SU-DHL-6 (cell line): ENCODE measurements around the gene RBBP5.

Experiments
- EZH2phosphoT487 ChIP-seq: fragments of 200-600 bp; sonication (generic), shearing (Covaris generic); conservative IDR thresholded peaks from 2 replicates; pipeline ENCODE4 v1.6.1; 2018; ENCODE audit warnings: mild to moderate bottlenecking, antibody characterized with exemption, low read length, moderate library complexity, mixed read lengths
- TF ChIP-seq, protein P1 (sequence below): fragments of 200-600 bp; sonication (generic); IDR thresholded peaks from one replicate; pipeline ENCODE4 v1.5.1; 2017; ENCODE audit warnings: antibody characterized with exemption, mild to moderate bottlenecking, low read length, moderate library complexity; ENCODE audit not compliant: insufficient read depth, poor library complexity, severe bottlenecking

DNA sequence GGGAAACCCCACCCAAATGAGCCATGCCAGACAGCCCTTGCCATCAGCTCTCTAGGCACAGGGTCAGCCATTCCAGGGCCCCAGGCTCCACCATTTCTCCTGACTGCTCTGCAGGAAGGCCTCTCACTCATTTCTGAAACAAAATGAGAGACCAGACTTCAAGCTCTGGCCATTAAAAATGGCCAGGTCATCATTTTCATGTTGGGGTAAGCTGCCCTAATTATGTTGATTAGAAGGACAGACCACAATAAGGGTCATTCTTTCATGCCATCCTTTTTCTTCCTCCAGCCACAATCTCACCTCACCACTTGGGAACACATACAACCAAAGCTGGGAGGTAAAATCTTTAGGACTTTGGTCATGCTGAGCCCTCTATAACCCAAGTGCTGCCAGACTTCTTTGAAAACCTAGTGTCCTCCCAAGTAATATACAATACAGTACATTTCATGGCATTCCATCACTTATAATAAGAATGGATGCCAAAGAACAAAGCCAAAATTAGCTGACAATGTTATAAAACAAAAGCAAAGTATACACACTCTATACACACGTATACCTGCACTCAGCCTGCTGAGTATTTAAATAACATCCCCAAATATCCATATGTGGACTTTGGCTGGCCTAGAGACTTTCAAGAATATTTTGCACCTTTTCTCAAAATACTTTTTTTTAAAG, 22.4 kb upstream of the RBBP5 start:
- TF ChIP-seq, protein P1, sequence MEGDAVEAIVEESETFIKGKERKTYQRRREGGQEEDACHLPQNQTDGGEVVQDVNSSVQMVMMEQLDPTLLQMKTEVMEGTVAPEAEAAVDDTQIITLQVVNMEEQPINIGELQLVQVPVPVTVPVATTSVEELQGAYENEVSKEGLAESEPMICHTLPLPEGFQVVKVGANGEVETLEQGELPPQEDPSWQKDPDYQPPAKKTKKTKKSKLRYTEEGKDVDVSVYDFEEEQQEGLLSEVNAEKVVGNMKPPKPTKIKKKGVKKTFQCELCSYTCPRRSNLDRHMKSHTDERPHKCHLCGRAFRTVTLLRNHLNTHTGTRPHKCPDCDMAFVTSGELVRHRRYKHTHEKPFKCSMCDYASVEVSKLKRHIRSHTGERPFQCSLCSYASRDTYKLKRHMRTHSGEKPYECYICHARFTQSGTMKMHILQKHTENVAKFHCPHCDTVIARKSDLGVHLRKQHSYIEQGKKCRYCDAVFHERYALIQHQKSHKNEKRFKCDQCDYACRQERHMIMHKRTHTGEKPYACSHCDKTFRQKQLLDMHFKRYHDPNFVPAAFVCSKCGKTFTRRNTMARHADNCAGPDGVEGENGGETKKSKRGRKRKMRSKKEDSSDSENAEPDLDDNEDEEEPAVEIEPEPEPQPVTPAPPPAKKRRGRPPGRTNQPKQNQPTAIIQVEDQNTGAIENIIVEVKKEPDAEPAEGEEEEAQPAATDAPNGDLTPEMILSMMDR: no peak
- TF ChIP-seq EZH2phosphoT487: no peak
